Stimulated activated naive CD4-positive, alpha-beta T cell treated with Interleukin-2 at 50 U/mL for 16 hours (primary cell): Measurements from ENCODE around the gene ZNF428.

Experiments used
- DNase-seq: peaks from one replicate; lab custom pipeline; 2025; lab: John Stamatoyannopoulos, UW

Gene ZNF428

DNA sequence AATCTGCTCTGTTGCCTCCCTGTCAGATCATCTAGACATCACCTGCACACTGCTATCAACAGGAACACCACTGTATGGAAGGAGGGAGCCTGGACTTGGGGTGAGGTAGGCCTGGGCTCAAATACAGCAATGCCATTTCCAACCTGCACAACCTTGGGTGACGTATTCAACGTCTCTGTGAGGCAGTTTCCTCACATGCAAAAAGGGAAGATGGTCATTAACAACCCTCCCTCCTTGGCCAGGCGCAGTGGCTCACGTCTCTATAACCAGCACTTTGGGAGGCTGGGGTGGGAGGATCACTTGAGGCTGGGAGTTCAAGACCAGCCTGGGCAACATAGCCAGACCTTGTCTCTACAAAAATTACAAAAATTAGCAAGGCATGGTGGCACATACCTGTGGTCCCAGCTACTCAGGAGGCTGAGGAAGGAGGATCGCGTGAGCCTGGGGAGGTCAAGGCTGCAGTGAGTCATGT, 57.2 kb downstream of the ZNF428 start:
- DNase-seq = no peak

DNA sequence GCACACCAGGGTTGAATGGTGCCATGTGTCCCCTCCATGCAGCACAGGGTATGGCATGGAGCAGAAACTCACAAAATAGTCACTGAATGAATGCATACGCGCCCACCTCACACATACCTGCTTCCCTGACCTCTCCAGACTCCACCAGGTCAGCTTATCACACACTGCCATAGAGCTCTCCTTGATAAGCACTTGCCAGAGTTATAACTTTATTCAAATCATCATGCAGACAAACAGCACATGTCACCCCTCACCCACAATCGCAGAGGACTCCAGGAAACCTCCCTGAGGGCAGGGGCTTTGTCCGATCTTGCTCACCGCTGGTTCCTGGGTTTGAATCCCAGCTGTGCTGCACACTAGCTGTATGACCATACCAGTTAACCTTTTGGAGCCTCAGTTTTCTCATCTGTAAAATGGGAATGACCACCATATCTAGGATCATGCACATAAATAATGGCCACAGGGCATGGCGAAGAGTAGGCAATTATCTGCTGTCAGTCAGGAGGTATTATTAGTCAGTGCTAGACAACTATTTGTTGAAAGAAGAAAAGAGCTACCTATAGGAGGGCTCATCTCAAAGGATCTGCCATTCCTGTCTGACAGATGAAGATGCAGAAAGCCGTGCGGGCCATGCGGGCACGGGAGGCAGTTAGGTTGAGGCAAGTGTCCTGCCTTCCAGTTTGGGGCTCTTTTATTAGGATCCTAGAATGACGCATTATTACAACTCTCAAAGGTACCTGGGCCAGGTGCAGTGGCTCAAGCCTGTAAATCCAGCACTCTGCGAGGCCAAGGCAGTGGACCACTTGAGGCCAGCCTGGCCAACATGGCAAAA, 58.1 kb downstream of the ZNF428 start:
- no peak for DNase-seq

DNA sequence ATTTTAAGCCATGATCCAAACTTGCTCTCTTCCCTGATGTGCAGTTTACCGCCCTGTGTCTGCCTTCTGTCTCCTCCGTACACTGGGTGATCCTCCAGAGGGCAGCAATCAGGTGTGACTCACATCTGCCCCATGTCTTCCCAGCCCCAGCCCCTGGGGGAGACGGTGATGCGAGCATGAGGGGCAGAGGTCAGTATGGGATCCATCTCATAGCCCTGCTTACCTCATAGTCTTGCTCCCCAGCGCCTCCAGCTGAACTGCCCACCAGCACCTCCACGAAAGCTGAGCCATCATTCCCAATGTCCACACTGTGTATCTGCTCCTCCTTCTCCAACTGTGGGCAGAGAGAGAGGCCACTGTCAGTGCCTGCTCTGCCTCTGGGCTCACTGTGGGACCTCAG, 58.7 kb downstream of the ZNF428 start:
- no peak for DNase-seq
